ENCODE data around the gene AGRN. TPM values are rescaled to one million over a fixed set of nuclear protein-coding genes. Genes with fewer than 3 reads are reported as not detected.

The AGRN gene
- total RNA-seq, 1 donor = 30.0 TPM

GRCh38 chr1:1039145-1039910, 19.4 kb downstream of the AGRN start:
- Histone ChIP-seq H3K4me1 (ENCODE audit: insufficient read depth, low read length) (peaks cover 7% of the 10 kb centered on the region), H3K79me2 (ENCODE audit: insufficient read depth, low read length) (no peaks in the 10 kb centered on the region), H3K36me3 (ENCODE audit: insufficient read depth, low read length) (no peaks in the 10 kb centered on the region), H3K4me3 (ENCODE audit: insufficient read depth, low read length) (no peak overlapping the region), H3K4me2 (ENCODE audit: insufficient read depth, low read length) (no peak overlapping the region), H3K27ac (ENCODE audit: low read depth, low read length) (no peak overlapping the region), H4K20me1 (ENCODE audit: insufficient read depth, low read length) (peaks cover 10% of the 10 kb centered on the region), H2AFZ (ENCODE audit: low read length) (no peak overlapping the region), H3K9me3 (ENCODE audit: low read depth, low read length) (no peaks in the 10 kb centered on the region), H3K27me3 (ENCODE audit: insufficient read depth, low read length) (peaks cover 2% of the 10 kb centered on the region)
- DNase-seq (ENCODE audit: insufficient read length, low spot score, missing footprints) = no peak
- TF ChIP-seq CTCF (IDR thresholded peaks at IDR 0.05; ENCODE audit: extremely low read depth, low read depth, low read length) = no peak

- peaks cover 7% of the 10 kb centered on the region for H3K4me1 ChIP-seq (ENCODE audit: insufficient read depth, low read length)
- no peaks in the 10 kb centered on the region for H3K27me3 ChIP-seq (ENCODE audit: insufficient read depth, low read length)
- H3K36me3 ChIP-seq (ENCODE audit: insufficient read depth, low read length) = no peaks in the 10 kb centered on the region
- peak overlapping the region; percentile 65 for H3K4me3 ChIP-seq (ENCODE audit: insufficient read depth, low read length)
- peak; percentile 100 for DNase-seq (ENCODE audit: insufficient read length, low spot score, missing footprints)
- no peaks in the 10 kb centered on the region for H3K79me2 ChIP-seq (ENCODE audit: insufficient read depth, low read length)
- peaks cover 10% of the 10 kb centered on the region for H4K20me1 ChIP-seq (ENCODE audit: insufficient read depth, low read length)
- H3K4me2 ChIP-seq (ENCODE audit: insufficient read depth, low read length) = peak overlapping the region; percentile 70
- no peaks in the 10 kb centered on the region for H3K9me3 ChIP-seq (ENCODE audit: low read depth, low read length)
- no peak for TF ChIP-seq CTCF (IDR thresholded peaks at IDR 0.05; ENCODE audit: extremely low read depth, low read depth, low read length)
- peak overlapping the region; percentile 41 for H2AFZ ChIP-seq (ENCODE audit: low read length)
- H3K27ac ChIP-seq (ENCODE audit: low read depth, low read length) = no peak overlapping the region
Measured at GRCh38 chr1:1040004-1040991, 20.4 kb downstream of the AGRN start.

GRCh38 chr1:1041092-1041523, 21.2 kb downstream of the AGRN start:
- peaks cover 10% of the 10 kb centered on the region for H4K20me1 ChIP-seq (ENCODE audit: insufficient read depth, low read length)

More at GRCh38 chr1:1041092-1041523, 21.2 kb downstream of the AGRN start:
- Histone ChIP-seq H3K4me2 (ENCODE audit: insufficient read depth, low read length) (no peak overlapping the region), H3K9me3 (ENCODE audit: low read depth, low read length) (no peaks in the 10 kb centered on the region), H3K27me3 (ENCODE audit: insufficient read depth, low read length) (no peaks in the 10 kb centered on the region), H3K4me1 (ENCODE audit: insufficient read depth, low read length) (peaks cover 7% of the 10 kb centered on the region), H3K36me3 (ENCODE audit: insufficient read depth, low read length) (no peaks in the 10 kb centered on the region), H2AFZ (ENCODE audit: low read length) (no peak overlapping the region), H3K27ac (ENCODE audit: low read depth, low read length) (no peak overlapping the region), H3K4me3 (ENCODE audit: insufficient read depth, low read length) (no peak overlapping the region), H3K79me2 (ENCODE audit: insufficient read depth, low read length) (no peaks in the 10 kb centered on the region)
- DNase-seq (ENCODE audit: insufficient read length, low spot score, missing footprints) = no peak
- TF ChIP-seq CTCF (IDR thresholded peaks at IDR 0.05; ENCODE audit: extremely low read depth, low read depth, low read length) = no peak

Measured in osteoblast (primary cell).